Measurements from ENCODE around the gene KCNT2.

- TF ChIP-seq FOXK2 (IDR thresholded peaks at IDR 0.05), result no peak
- no peak for TF ChIP-seq SP1 (IDR thresholded peaks at IDR 0.05)
- no peak for TF ChIP-seq PKNOX1 (IDR thresholded peaks at IDR 0.05)
- TF ChIP-seq SUZ12 (IDR thresholded peaks at IDR 0.05), result no peak
- TF ChIP-seq FOXA1 (IDR thresholded peaks at IDR 0.05), result no peak
- TF ChIP-seq ELF4 (IDR thresholded peaks at IDR 0.05), result no peak
- no peak for TF ChIP-seq BHLHE40 (IDR thresholded peaks at IDR 0.05; ENCODE audit: borderline replicate concordance)
- no peak for TF ChIP-seq TARDBP (IDR thresholded peaks at IDR 0.05)
- no peak for TF ChIP-seq ARNT (IDR thresholded peaks at IDR 0.05)
- no peak for TF ChIP-seq FOXM1 (IDR thresholded peaks at IDR 0.05; ENCODE audit: borderline replicate concordance)
Observed at GRCh38 chr1:196344453-196344852, 263.8 kb downstream of the KCNT2 start.

Data from HEK293T (cell line).